Measurements from ENCODE around the gene LAMB3.

- TF ChIP-seq ZNF311 (tag by site-specific recombination; IDR thresholded peaks at IDR 0.05; ENCODE audit: borderline replicate concordance) (no peak), KLF1 (tag by site-specific recombination; IDR thresholded peaks at IDR 0.05) (no peak), BCL11A (tag by site-specific recombination; IDR thresholded peaks at IDR 0.05; ENCODE audit: low read depth) (no peak), ZNF112 (tag by site-specific recombination; IDR thresholded peaks at IDR 0.05) (no peak), CTCF (tag by site-specific recombination; IDR thresholded peaks at IDR 0.05) (no peak), ZNF792 (tag by site-specific recombination; IDR thresholded peaks at IDR 0.05) (no peak), ZSCAN18 (tag by site-specific recombination; IDR thresholded peaks at IDR 0.05) (no peak), ZBTB44 (tag by site-specific recombination; IDR thresholded peaks at IDR 0.05) (no peak), TCF7L2 (IDR thresholded peaks at IDR 0.05; ENCODE audit: borderline replicate concordance, low read depth, low read length) (no peak), ZNF302 (tag by site-specific recombination; IDR thresholded peaks at IDR 0.05; ENCODE audit: low read depth) (no peak), ZBTB49 (tag by site-specific recombination; IDR thresholded peaks at IDR 0.05; ENCODE audit: low read depth) (no peak), ZNF280D (tag by site-specific recombination; IDR thresholded peaks at IDR 0.05) (no peak), ATF2 (tag by site-specific recombination; IDR thresholded peaks at IDR 0.05; ENCODE audit: low read depth) (no peak), ZNF391 (tag by site-specific recombination; IDR thresholded peaks at IDR 0.05; ENCODE audit: borderline replicate concordance, low read depth) (no peak)
Measured at GRCh38 chr1:209645574-209646452, 6.4 kb downstream of the LAMB3 start.

Measured in HEK293 (cell line).